ENCODE results near the gene ALDH8A1.

Gene ALDH8A1

DNA sequence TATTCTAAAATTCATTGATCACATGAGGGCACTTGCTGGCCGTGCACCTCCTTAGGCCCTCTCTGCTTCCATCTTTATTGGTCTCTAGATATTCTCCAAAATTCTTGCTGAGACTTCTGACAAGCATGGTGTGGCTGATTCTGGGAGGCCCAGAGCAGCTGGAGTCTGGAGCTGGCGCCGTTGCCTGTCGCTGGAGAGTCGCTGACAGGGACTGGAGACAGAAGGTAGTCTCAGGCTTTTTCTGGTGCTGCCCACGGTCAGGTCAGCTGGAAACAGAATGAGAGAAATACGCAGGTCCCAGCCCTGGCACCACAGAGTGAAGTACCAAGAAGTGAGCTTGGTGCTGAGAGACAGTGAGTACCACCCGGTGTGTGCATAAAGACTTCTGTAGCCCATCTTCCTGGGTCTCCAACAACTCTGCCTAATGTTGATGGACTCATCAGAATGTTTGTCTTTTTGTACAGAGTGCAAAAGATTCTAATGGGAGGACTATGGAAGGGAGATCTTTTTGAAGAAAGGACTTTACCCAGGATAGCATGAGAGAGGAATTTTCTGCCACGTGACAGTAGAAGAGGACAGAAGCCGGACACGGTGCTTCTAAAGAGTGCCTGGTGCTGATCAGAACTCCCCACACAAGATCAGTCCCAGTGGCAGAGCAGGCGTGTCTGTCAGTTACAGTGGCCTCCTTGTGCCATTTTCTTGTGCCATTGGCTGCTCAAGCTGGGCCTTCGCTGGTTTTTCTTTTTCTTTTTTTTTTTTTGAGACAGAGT is 1.8 kb upstream of the ALDH8A1 start:
- no peak for DNase-seq (ENCODE audit: low read depth in 3 of 3)

- no peak for DNase-seq (ENCODE audit: low read depth in 3 of 3)
These were observed 581 bp upstream of the ALDH8A1 start for GRCh38 chr6:134950482-134950881.

- DNase-seq (ENCODE audit: low read depth in 3 of 3) = no peak
These were observed 1.2 kb downstream of the ALDH8A1 start for GRCh38 chr6:134948691-134949090.

DNA sequence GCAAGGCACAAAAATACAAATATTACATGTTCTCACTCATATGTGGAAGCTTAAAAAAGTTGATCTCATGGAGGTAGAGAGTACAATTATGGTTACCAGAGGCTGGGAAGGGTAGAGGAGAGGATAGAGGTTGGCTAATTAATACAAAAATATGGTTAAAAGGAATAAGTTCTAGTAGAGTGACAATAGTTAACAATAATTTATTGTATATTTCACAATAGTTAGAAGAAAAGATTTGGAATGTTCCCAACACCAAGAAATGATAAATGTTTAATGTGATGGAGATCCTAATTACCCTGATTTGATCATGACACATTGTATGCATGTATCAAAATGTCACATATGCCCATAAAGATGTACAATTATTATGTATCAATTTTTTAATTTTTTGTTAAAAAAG is 1.8 kb downstream of the ALDH8A1 start:
- DNase-seq (ENCODE audit: low read depth in 3 of 3) = no peak

GRCh38 chr6:134945045-134945444 is 4.9 kb downstream of the ALDH8A1 start:
- DNase-seq (ENCODE audit: low read depth in 3 of 3) = no peak

GRCh38 chr6:134943522-134944111 is 6.3 kb downstream of the ALDH8A1 start:
- DNase-seq (ENCODE audit: low read depth in 3 of 3) = no peak

GRCh38 chr6:134938896-134939295 is 11.0 kb downstream of the ALDH8A1 start:
- DNase-seq (ENCODE audit: low read depth in 3 of 3) = peak; percentile 54 to 72 (median 65)

GRCh38 chr6:134937426-134937825 is 12.5 kb downstream of the ALDH8A1 start:
- DNase-seq (ENCODE audit: low read depth in 3 of 3) = no peak

- DNase-seq (ENCODE audit: low read depth in 3 of 3) = no peak
These were observed 13.0 kb downstream of the ALDH8A1 start for GRCh38 chr6:134936931-134937330.

GRCh38 chr6:134936476-134936875 is 13.4 kb downstream of the ALDH8A1 start:
- DNase-seq (ENCODE audit: low read depth in 3 of 3) = no peak

DNA sequence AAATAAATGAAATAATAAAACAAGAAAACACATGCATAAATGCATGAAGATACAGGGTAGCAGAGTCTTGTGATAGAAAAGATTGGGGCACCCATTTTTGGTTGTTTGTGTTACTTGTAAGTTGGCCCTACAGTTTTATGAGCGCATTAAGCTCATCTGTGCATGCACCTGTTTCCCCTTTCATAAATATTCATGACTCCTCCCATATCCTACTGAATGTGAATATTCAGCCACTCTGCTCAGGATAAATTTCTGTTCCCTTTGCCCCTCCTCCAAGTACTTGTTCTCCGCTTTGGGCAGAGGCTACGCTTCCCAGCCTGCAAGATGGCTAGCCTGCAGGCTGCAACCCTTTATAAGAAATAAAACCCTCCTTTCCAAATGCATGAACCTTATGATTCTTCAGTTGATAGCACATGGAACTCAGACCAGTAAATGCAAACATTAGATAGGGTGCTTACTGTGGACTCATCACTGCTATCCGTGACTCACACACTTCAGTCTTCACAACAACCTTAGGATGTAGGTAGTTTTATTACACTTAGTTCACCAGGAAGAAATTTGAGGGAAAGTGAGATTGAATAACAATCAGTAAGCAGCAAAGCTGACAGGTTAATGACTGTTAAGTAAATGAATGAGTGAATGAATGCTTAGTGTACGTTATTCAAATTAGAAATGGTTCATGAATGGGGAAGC is 15.0 kb downstream of the ALDH8A1 start:
- DNase-seq (ENCODE audit: low read depth in 3 of 3) = no peak

DNA sequence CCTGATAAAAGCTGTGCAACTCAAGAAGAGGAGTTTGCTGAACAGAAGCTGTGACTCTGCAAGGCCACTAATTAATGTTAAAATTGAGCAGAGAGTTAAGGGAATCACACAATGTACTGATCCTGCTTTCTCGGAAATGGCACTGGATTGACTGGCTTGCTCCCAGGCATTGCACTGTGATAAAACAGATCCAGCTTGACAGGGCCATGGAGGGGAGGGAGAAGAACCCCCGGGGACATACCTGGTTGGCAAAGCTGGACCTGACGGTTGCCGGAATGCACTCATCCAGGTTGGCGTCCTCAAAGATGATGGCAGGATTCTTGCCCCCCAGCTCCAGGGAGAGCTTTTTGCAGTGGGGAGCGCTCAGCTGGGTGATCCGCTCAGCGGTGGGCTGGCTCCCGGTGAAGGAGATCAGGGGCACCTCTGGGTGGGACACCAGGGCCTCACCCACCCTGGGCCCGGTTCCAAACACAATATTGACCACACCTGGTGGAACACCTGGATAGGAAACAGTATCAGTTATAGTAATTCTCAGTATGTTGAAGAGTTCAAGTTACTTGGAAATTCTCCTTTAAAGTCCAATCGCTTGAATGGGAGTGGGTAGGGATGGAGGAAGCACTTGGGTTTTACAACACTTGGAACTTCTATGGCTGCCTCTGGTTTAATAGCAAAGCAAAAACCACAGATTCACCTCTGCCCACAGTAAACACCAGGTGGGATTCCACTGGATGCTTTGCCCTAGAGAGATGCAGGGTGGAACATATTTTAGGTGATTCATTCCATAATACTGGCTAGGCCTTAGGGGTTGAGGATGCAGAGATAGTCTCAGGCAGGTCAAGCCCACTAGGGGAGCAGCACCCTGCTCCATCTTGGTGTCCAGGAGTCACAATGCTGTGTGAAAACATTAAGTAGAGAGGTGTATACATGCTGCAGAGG is 17.1 kb downstream of the ALDH8A1 start:
- no peak for DNase-seq (ENCODE audit: low read depth in 3 of 3)

DNA sequence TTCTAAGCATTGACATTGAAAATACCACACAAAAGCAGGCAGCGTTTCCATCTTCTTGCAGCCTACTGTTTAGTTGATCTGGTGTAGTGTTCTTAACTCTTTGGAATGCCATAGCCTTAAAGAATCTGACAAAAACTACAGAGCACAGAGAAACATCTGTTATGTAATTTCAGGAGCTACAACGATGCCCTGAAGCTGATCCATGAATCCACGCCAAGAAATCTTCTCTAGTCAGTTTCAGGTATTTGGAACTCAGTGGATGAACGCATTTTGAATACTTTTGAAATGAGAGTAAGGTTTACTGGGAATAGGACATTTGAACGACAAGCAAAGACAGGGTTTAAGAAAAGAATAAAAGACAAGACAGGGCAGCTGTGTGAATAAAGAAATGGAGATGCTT is 17.8 kb downstream of the ALDH8A1 start:
- DNase-seq (ENCODE audit: low read depth in 3 of 3) = no peak

- DNase-seq (ENCODE audit: low read depth in 3 of 3) = no peak
These were observed 19.4 kb downstream of the ALDH8A1 start for GRCh38 chr6:134930463-134930862.

DNA sequence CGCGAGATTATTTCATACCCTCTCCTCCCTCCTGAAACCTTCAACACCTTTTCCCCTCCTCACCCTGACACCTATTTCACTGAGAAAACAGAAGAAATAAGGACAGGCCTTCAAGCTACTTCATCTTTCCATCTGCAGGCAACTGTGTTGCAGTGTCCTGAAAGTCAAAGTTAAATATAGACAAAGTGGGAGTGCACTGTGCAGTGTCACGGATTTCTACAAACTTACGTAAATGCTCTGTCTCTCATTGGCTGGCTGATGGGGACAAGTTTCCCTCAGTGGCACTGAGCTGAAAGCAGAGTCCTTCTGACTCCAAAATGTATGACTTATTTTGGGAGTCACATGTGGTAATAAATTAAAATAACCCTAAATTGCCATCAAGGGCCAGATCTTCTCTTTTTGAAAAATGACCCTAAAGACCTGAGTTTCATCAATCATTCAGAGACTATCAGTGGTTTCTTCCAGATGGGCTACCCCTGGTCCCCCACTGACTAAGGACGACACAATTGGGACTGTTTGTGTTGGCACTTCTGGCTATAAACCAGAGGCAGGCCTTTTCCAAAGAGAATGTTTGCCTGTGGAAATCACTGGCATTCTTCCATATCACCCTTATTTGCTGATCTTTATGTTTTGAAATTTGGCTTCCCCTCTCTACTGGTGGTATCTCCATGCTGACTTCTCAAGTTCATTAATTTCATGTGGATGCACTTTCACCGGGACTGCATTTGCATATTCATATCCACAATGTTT is 21.6 kb downstream of the ALDH8A1 start:
- no peak for DNase-seq (ENCODE audit: low read depth in 3 of 3)

DNA sequence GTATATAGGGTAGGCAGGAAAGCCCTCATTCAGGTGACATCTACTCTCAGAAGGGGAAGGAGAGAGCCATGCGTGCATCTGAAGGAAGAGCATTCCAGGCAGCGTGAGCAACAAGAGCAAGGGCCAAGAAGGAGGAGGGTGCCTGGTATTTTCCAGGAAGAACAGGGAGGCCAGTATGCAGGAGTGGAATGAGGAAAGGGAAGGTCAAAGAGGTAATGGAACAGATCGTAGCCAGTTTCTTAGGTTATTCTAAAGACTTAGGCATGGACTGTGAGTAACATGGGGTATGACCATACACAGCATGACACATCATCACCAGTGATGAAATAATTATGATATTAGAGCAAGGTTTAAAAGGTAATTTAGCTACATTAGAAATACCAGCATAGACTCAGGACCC is 24.1 kb downstream of the ALDH8A1 start:
- DNase-seq (ENCODE audit: low read depth in 3 of 3) = no peak

GRCh38 chr6:134921721-134922261 is 28.1 kb downstream of the ALDH8A1 start:
- no peak for DNase-seq (ENCODE audit: low read depth in 3 of 3)

GRCh38 chr6:134921276-134921675 is 28.6 kb downstream of the ALDH8A1 start:
- no peak for DNase-seq (ENCODE audit: low read depth in 3 of 3)

DNA sequence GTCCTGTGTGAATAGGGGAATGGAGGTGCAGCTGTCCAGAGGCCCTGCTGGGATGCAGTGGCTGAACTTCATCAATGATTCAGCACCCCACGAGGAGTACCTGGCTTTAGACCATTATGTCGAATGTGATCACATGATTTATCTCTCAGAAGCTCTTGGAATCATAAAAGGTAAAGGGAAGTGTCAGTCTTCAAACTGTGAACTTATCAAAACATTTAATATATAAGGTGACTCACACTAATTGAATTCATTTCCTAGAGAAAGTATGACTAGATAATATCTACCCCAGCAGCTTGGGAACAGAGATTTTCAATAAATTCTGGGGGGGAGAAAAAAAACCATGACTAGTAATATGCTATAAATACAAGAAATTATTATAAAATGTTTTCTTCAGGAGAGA is 29.5 kb downstream of the ALDH8A1 start:
- no peak for DNase-seq (ENCODE audit: low read depth in 3 of 3)

- no peak for DNase-seq (ENCODE audit: low read depth in 3 of 3)
These were observed 31.4 kb downstream of the ALDH8A1 start for GRCh38 chr6:134918418-134918961.

DNA sequence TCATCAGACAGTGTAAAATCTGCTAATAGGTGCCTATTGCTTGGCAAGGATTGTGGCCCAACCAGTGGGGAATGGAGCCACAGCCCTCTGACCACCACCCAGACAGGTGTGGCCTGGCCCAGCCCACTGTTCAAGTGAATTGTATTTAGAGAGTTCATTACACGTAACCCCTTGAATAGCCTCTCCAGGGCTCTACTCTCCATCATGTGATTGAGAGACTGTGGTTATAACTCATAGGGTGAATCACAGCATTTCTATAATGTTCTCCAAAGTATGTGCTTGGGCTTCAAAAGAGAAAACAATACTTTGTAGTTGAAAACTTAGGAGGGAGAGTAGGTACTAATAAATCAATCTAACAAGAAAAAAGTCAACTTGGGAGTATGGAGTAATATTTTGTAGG is 38.4 kb downstream of the ALDH8A1 start:
- no peak for DNase-seq (ENCODE audit: low read depth in 3 of 3)
